Measurements from ENCODE around the gene PPP1R1B. TPM values are rescaled to one million over a fixed set of nuclear protein-coding genes. Genes with fewer than 3 reads are reported as not detected.
A peak's percentile ranks its signal among the peaks of the same experiment; 100 is the strongest.

Gene PPP1R1B
- total and polyA plus RNA-seq, 9 of the 15 experiments (the other 6 are each of a cell fraction or from before 2014, with no cell fraction given) = 0.07 to 0.18 (median 0.10) TPM; not detected in 4

DNA sequence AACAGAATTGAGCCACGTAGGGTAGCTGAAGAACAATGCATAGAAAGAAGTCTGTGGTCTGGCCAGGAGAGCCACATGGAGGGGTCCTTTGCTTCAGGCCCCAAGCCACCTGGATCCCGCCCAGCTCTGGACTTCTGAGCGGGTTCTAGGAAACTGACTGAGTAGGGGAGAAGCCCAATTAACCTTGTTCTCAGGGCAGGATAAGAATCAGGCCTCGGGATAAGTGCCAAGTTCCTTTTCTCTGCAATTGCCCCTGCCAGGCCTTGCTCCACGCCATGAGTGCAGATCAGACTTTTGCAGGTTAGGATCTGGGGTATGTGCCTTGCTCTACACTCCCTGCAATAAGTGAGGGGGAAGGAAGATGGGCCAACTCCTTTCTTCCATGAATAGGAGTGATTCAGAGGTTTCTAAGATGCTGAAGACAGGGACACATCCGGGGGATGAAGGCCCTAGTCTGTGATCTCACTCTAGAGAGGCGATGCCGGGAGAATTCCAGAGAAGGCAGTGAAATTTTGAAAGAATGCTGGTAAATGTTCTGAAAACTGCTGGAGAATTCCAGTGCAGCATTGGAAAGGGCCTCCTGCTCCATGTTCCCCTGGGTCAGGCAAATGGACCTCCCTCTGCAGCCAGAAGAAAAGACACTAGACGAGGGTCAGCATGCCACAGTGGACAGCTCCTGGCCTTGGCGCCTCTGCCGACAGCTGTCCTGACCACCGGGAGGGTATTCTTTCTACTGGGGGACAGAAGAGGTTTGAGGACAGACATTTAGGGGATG, 24.8 kb upstream of the PPP1R1B start:
- no peak overlapping the region for H3K4me3 ChIP-seq
- in situ Hi-C loops (cut with MboI) (loop anchor here (5.0 kb wide), 1 partner anchor 45 kb away; no protein-coding TSS in a partner anchor), intact Hi-C loops (cut with micrococcal nuclease) (no loop called here)
- TF ChIP-seq EHMT2 (IDR thresholded peaks at IDR 0.05) (peak; percentile 23; the same call in 1 of the 2 replicates), FOXJ3 (CRISPR knock-in tag; IDR thresholded peaks at IDR 0.05) (no peak), HMG20B (CRISPR knock-in tag; IDR thresholded peaks at IDR 0.05) (no peak), REST (IDR thresholded peaks at IDR 0.05; ENCODE audit: borderline replicate concordance) (peak; percentile 77), REST (CRISPR knock-in tag; IDR thresholded peaks at IDR 0.05; ENCODE audit: low read depth) (no peak)
- FAIRE-seq (no peak), DNase-seq (ENCODE audit: extremely low read depth in 1 of 4, low spot score in 3 of 4) (no peak), ATAC-seq (no peak)
- peaks cover 3% of the 10 kb centered on the region for H4K20me1 ChIP-seq (replicated peaks; ENCODE audit: control insufficient read depth, insufficient read depth, low read length)
- BruUV-seq (replicated peaks) = no TSS peak
- H2AFZ ChIP-seq (ENCODE audit: low read depth, low read length) = no peak overlapping the region
- 1% methylated on average over 12 of the region's 12 CpGs for WGBS (ENCODE audit: insufficient coverage, low coverage, missing lambda C conversion rate)
- no peak overlapping the region for H3K27ac ChIP-seq (ENCODE audit: extremely low read depth, low read depth, low read length)
- H3K9ac ChIP-seq (ENCODE audit: insufficient read depth in 1 of 2, low read depth in 2 of 2, low read length in 2 of 2) = no peak overlapping the region
- no peak overlapping the region for H3K4me2 ChIP-seq (ENCODE audit: insufficient read depth, low read length)
- peaks cover 65 to 90% of the 10 kb centered on the region in 2 experiments for H3K27me3 ChIP-seq (ENCODE audit: control insufficient read depth in 2 of 2, insufficient read depth in 2 of 2, low read length in 2 of 2)
- peaks cover 0 to 44% of the 10 kb centered on the region in 2 experiments; a peak in 2 of 5 replicates for H3K4me1 ChIP-seq (replicated peaks in 1 of 2; ENCODE audit: control insufficient read depth in 2 of 2, insufficient read depth in 2 of 2, low read length in 2 of 2)
- no peaks in the 10 kb centered on the region for H3K36me3 ChIP-seq (ENCODE audit: control insufficient read depth, insufficient read depth, low read length)
- no peaks in the 10 kb centered on the region for H3K9me3 ChIP-seq (replicated peaks; ENCODE audit: control insufficient read depth, insufficient read depth, low read depth, low read length)
- no peaks in the 10 kb centered on the region for H3K9me1 ChIP-seq (ENCODE audit: control insufficient read depth, insufficient read depth, low read length)
- ChIA-PET POLR2A (interaction anchor here (0.6 to 1.1 kb wide), 2 partner anchors 20 to 34 kb away, joined by 3 to 4 read pairs; no protein-coding TSS in a partner anchor), CTCF (ENCODE audit: low intra/inter-chr PET ratio) (no interaction called here)
- no peaks in the 10 kb centered on the region for H3K79me2 ChIP-seq (ENCODE audit: control insufficient read depth, insufficient read depth, low read length)
